Osteocyte (in vitro differentiated cells): ENCODE data around the gene GALR3. TPM values are rescaled to one million over a fixed set of nuclear protein-coding genes. Genes with fewer than 3 reads are reported as not detected.
"Not testable (repeated sequence)": the region's sequence is repeated elsewhere in the genome, so short reads cannot be mapped to it uniquely, and the experiment has no call there.

ENCODE experiments used
- DNase-seq: peaks from one replicate; pipeline ENCODE4 v3.0.0; 2021; ENCODE audit warnings: mixed read lengths; ENCODE audit not compliant: unreplicated experiment; ENCODE audit errors: extremely low spot score
- H3K27ac Mint-ChIP-seq: one replicate; pipeline ENCODE4 v1.8.0; 2021; ENCODE audit warnings: mild to moderate bottlenecking, mixed read lengths; ENCODE audit not compliant: unreplicated experiment
- H3K27me3 Mint-ChIP-seq: one replicate; pipeline ENCODE4 v1.8.0; 2021; ENCODE audit warnings: mixed read lengths; ENCODE audit not compliant: unreplicated experiment
- H3K36me3 Mint-ChIP-seq: one replicate; pipeline ENCODE4 v1.8.0; 2021; ENCODE audit warnings: mixed read lengths; ENCODE audit not compliant: unreplicated experiment
- H3K4me1 Mint-ChIP-seq: one replicate; pipeline ENCODE4 v1.8.0; 2021; ENCODE audit warnings: mixed read lengths; ENCODE audit not compliant: unreplicated experiment
- H3K4me3 Mint-ChIP-seq: one replicate; pipeline ENCODE4 v1.8.0; 2021; ENCODE audit warnings: mild to moderate bottlenecking, moderate library complexity, mixed read lengths; ENCODE audit not compliant: unreplicated experiment
- H3K9me3 Mint-ChIP-seq: one replicate; pipeline ENCODE4 v1.8.0; 2021; ENCODE audit warnings: mixed read lengths; ENCODE audit not compliant: unreplicated experiment
- CTCF ChIP-seq: fragments of 200-600 bp; sonication (generic); IDR thresholded peaks from 2 replicates; pipeline ENCODE4 v1.5.0; 2021; ENCODE audit warnings: antibody characterized with exemption, mild to moderate bottlenecking, moderate library complexity
- total RNA-seq: library from RNA; stranded (reverse); gene quantifications from 2 replicates; pipeline ENCODE4 v1.2.1, GENCODE V29; 2021

Gene GALR3
- total RNA-seq, 1 donor from 2014 or later, result 0.48 TPM

- Mint-ChIP-seq H3K9me3 (no peaks in the 10 kb centered on the region), H3K36me3 (no peaks in the 10 kb centered on the region), H3K4me3 (no peak overlapping the region), H3K4me1 (peaks cover 9% of the 10 kb centered on the region), H3K27ac (no peak overlapping the region), H3K27me3 (peaks cover 7% of the 10 kb centered on the region)
- TF ChIP-seq CTCF, result no peak
- DNase-seq, result no peak
These were observed 25.2 kb upstream of the GALR3 start for GRCh38 chr22:37797874-37798500.

- not testable (repeated sequence) for H3K36me3 Mint-ChIP-seq, H3K9me3 Mint-ChIP-seq, H3K4me3 Mint-ChIP-seq, H3K27ac Mint-ChIP-seq, DNase-seq, H3K27me3 Mint-ChIP-seq
- H3K4me1 Mint-ChIP-seq, result peaks cover 16% of the 10 kb centered on the region
These were observed 23.2 kb upstream of the GALR3 start for GRCh38 chr22:37799979-37800378.

GRCh38 chr22:37801946-37802309 lies 21.3 kb upstream of the GALR3 start:
- Mint-ChIP-seq H3K4me3 (peak overlapping the region; percentile 73), H3K27me3 (peaks cover 7% of the 10 kb centered on the region), H3K4me1 (peaks cover 34% of the 10 kb centered on the region), H3K36me3 (no peaks in the 10 kb centered on the region), H3K9me3 (no peaks in the 10 kb centered on the region), H3K27ac (peak overlapping the region; percentile 68)
- DNase-seq, result no peak
- TF ChIP-seq CTCF, result no peak

- H3K4me1 Mint-ChIP-seq, result peaks cover 41% of the 10 kb centered on the region
- no peaks in the 10 kb centered on the region for H3K36me3 Mint-ChIP-seq
- no peak for TF ChIP-seq CTCF
- peak overlapping the region; percentile 59 for H3K27ac Mint-ChIP-seq
- H3K27me3 Mint-ChIP-seq, result peaks cover 7% of the 10 kb centered on the region
- no peaks in the 10 kb centered on the region for H3K9me3 Mint-ChIP-seq
- peak overlapping the region; percentile 73 for H3K4me3 Mint-ChIP-seq
- DNase-seq, result no peak
These were observed 20.6 kb upstream of the GALR3 start for GRCh38 chr22:37802310-37803194.

- H3K36me3 Mint-ChIP-seq, result no peaks in the 10 kb centered on the region
- no peaks in the 10 kb centered on the region for H3K9me3 Mint-ChIP-seq
- no peak for TF ChIP-seq CTCF
- H3K4me3 Mint-ChIP-seq, result peak overlapping the region; percentile 71
- peaks cover 43% of the 10 kb centered on the region for H3K4me1 Mint-ChIP-seq
- peaks cover 5% of the 10 kb centered on the region for H3K27me3 Mint-ChIP-seq
- DNase-seq, result no peak
- no peak overlapping the region for H3K27ac Mint-ChIP-seq
These were observed 20.0 kb upstream of the GALR3 start for GRCh38 chr22:37803195-37803638.
